HepG2 (cell line): Measurements from ENCODE around the gene SUOX. TPM values are rescaled to one million over a fixed set of nuclear protein-coding genes. Genes with fewer than 3 reads are reported as not detected.
A peak's percentile ranks its signal among the peaks of the same experiment; 100 is the strongest.

Experiments
- CEBPB ChIP-seq: IDR thresholded peaks from 2 replicates; pipeline ENCODE4 v1.6.1; 2011; ENCODE audit warnings: low read depth, low read length, improper control_type of control experiment, borderline replicate concordance
- ELF1 ChIP-seq: sonication (generic); formaldehyde crosslinking; IDR thresholded peaks from 2 replicates; pipeline ENCODE4 v1.4.0; 2020; ENCODE audit warnings: missing genetic modification reagents
- MAFG ChIP-seq: sonication (generic); formaldehyde crosslinking; IDR thresholded peaks from 2 replicates; pipeline ENCODE4 v1.5.1; 2020; ENCODE audit warnings: mild to moderate bottlenecking, missing genetic modification reagents
- MYC ChIP-seq: sonication (generic); formaldehyde crosslinking; IDR thresholded peaks from 2 replicates; pipeline ENCODE4 v1.9.0; 2021; ENCODE audit warnings: missing genetic modification reagents, borderline replicate concordance
- THYN1 ChIP-seq: sonication (generic); formaldehyde crosslinking; IDR thresholded peaks from 2 replicates; pipeline ENCODE4 v1.8.1; 2023; ENCODE audit warnings: low read depth, mild to moderate bottlenecking, moderate library complexity, missing genetic modification reagents, borderline replicate concordance
- ZNF224 ChIP-seq: sonication (generic); formaldehyde crosslinking; IDR thresholded peaks from 2 replicates; pipeline ENCODE4 v1.5.0; 2020; ENCODE audit warnings: mild to moderate bottlenecking, missing genetic modification reagents
- ZNF713 ChIP-seq: sonication (generic); formaldehyde crosslinking; IDR thresholded peaks from 2 replicates; pipeline ENCODE4 v1.4.0; 2020; ENCODE audit warnings: mild to moderate bottlenecking, missing genetic modification reagents
- polyA plus RNA-seq, 8 experiments: library from polyadenylated mRNA; depleted of rRNA in 3 of 8; stranded (reverse) in 7 of 8; unstranded in 1 of 8; fragments of >200 nt; fragmentation: Illumina TruSeq in 4 of 8; extraction: Trizol in 4 of 8; gene quantifications; 2 replicates each; pipeline versions ENCODE4 v1.2.1 to v1.2.3, GENCODE V29; 2011 to 2016; ENCODE audit warnings: low read depth in 4 of 8, missing spikeins in 1 of 8, mixed read lengths in 1 of 8; ENCODE audit not compliant: insufficient read depth in 1 of 8
- total RNA-seq, 5 experiments: library from RNA; depleted of rRNA; stranded (reverse); fragments of >200 nt; fragmentation: Illumina TruSeq; extraction: Trizol; gene quantifications; 2 replicates each; pipeline ENCODE4 v1.2.3, GENCODE V29; 2016; ENCODE audit warnings: low read depth in 1 of 5
- TF ChIP-seq, protein P1 (sequence below): sonication (generic); formaldehyde crosslinking; conservative IDR thresholded peaks from 2 replicates; pipeline ENCODE4 v1.8.0; 2022; ENCODE audit warnings: missing genetic modification reagents
- TF ChIP-seq, protein P2 (sequence below): sonication (generic); formaldehyde crosslinking; IDR thresholded peaks from 2 replicates; pipeline ENCODE4 v1.4.0; 2020; ENCODE audit warnings: mild to moderate bottlenecking, missing genetic modification reagents
- TF ChIP-seq, protein P3 (sequence below): sonication (generic); formaldehyde crosslinking; IDR thresholded peaks from 2 replicates; pipeline ENCODE4 v1.4.0; 2020; ENCODE audit warnings: missing genetic modification reagents, borderline replicate concordance
- TF ChIP-seq, protein P4 (sequence below): sonication (generic); formaldehyde crosslinking; IDR thresholded peaks from 2 replicates; pipeline ENCODE4 v1.4.0; 2020; ENCODE audit warnings: mild to moderate bottlenecking, missing genetic modification reagents
- TF ChIP-seq, protein P5 (sequence below): sonication (generic); formaldehyde crosslinking; IDR thresholded peaks from 2 replicates; pipeline ENCODE4 v1.4.0; 2020; ENCODE audit warnings: missing genetic modification reagents
- TF ChIP-seq, protein P6 (sequence below): sonication (generic); formaldehyde crosslinking; IDR thresholded peaks from 2 replicates; pipeline ENCODE4 v1.4.0; 2020; ENCODE audit warnings: missing genetic modification reagents, borderline replicate concordance
- TF ChIP-seq, protein P7 (sequence below): sonication (generic); formaldehyde crosslinking; IDR thresholded peaks from 2 replicates; pipeline ENCODE4 v1.5.0; 2020; ENCODE audit warnings: mild to moderate bottlenecking, missing genetic modification reagents

The SUOX gene
- total and polyA plus RNA-seq, 2 of the 13 experiments (the other 11 are each of a cell fraction or from before 2014, with no cell fraction given), result 23.9 to 25.9 TPM

DNA sequence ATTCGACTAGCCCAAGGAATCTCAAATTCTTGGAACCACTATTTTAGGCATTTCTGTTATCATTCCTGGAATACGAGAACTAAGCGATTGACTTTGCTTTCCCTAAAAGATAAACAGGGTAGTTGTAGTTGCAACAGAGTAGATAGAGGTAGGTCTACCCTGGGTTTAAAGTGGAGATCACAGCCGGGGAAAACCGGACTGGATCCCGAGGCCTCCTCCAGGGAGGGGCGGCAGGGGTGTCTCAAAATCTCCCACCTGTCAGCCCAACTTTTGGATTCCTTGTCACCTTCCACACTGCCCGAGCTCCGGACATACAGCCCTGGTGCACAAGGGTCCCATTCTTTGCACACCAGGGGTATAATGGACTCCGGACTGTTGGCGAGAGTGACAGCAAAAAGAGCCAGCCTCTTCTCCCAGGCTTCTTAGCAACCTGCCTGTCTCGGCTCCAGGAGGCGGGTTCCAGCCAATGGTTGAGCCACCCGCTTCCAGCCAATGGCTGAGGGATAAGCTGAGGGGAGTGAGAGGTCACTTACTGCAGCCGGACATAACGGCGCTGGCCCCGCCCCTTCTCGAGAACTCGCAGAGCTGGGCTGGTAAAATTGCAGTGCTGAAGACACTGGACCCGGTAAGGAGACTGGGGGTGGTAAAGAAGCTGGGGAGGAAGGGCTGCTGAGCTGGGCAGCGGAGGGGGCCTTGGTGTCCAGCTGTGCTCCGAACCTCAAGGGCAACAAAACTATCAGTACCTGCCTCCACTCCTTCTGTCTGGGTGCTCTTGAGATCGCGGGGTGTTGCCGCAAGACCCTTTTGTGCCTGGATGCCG lies at the start of gene SUOX (continued):
- TF ChIP-seq, protein P1, sequence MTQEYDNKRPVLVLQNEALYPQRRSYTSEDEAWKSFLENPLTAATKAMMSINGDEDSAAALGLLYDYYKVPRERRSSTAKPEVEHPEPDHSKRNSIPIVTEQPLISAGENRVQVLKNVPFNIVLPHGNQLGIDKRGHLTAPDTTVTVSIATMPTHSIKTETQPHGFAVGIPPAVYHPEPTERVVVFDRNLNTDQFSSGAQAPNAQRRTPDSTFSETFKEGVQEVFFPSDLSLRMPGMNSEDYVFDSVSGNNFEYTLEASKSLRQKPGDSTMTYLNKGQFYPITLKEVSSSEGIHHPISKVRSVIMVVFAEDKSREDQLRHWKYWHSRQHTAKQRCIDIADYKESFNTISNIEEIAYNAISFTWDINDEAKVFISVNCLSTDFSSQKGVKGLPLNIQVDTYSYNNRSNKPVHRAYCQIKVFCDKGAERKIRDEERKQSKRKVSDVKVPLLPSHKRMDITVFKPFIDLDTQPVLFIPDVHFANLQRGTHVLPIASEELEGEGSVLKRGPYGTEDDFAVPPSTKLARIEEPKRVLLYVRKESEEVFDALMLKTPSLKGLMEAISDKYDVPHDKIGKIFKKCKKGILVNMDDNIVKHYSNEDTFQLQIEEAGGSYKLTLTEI (CRISPR knock-in tag), result no peak
- no peak for TF ChIP-seq MAFG (CRISPR knock-in tag)
- TF ChIP-seq, protein P2, sequence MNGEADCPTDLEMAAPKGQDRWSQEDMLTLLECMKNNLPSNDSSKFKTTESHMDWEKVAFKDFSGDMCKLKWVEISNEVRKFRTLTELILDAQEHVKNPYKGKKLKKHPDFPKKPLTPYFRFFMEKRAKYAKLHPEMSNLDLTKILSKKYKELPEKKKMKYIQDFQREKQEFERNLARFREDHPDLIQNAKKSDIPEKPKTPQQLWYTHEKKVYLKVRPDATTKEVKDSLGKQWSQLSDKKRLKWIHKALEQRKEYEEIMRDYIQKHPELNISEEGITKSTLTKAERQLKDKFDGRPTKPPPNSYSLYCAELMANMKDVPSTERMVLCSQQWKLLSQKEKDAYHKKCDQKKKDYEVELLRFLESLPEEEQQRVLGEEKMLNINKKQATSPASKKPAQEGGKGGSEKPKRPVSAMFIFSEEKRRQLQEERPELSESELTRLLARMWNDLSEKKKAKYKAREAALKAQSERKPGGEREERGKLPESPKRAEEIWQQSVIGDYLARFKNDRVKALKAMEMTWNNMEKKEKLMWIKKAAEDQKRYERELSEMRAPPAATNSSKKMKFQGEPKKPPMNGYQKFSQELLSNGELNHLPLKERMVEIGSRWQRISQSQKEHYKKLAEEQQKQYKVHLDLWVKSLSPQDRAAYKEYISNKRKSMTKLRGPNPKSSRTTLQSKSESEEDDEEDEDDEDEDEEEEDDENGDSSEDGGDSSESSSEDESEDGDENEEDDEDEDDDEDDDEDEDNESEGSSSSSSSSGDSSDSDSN (CRISPR knock-in tag), result peak; percentile 42; the same call in 1 of the 2 replicates
- TF ChIP-seq, protein P3, sequence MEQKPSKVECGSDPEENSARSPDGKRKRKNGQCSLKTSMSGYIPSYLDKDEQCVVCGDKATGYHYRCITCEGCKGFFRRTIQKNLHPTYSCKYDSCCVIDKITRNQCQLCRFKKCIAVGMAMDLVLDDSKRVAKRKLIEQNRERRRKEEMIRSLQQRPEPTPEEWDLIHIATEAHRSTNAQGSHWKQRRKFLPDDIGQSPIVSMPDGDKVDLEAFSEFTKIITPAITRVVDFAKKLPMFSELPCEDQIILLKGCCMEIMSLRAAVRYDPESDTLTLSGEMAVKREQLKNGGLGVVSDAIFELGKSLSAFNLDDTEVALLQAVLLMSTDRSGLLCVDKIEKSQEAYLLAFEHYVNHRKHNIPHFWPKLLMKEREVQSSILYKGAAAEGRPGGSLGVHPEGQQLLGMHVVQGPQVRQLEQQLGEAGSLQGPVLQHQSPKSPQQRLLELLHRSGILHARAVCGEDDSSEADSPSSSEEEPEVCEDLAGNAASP (CRISPR knock-in tag), result peak; percentile 30; the same call in 1 of the 2 replicates
- no peak for TF ChIP-seq THYN1 (CRISPR knock-in tag)
- TF ChIP-seq, protein P4, sequence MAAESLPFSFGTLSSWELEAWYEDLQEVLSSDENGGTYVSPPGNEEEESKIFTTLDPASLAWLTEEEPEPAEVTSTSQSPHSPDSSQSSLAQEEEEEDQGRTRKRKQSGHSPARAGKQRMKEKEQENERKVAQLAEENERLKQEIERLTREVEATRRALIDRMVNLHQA (CRISPR knock-in tag), result no peak
- no peak for TF ChIP-seq ZNF713
- no peak for TF ChIP-seq CEBPB
- TF ChIP-seq, protein P5, sequence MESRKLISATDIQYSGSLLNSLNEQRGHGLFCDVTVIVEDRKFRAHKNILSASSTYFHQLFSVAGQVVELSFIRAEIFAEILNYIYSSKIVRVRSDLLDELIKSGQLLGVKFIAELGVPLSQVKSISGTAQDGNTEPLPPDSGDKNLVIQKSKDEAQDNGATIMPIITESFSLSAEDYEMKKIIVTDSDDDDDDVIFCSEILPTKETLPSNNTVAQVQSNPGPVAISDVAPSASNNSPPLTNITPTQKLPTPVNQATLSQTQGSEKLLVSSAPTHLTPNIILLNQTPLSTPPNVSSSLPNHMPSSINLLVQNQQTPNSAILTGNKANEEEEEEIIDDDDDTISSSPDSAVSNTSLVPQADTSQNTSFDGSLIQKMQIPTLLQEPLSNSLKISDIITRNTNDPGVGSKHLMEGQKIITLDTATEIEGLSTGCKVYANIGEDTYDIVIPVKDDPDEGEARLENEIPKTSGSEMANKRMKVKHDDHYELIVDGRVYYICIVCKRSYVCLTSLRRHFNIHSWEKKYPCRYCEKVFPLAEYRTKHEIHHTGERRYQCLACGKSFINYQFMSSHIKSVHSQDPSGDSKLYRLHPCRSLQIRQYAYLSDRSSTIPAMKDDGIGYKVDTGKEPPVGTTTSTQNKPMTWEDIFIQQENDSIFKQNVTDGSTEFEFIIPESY (CRISPR knock-in tag), result no peak
- TF ChIP-seq ZNF224 (CRISPR knock-in tag), result no peak
- TF ChIP-seq, protein P6, sequence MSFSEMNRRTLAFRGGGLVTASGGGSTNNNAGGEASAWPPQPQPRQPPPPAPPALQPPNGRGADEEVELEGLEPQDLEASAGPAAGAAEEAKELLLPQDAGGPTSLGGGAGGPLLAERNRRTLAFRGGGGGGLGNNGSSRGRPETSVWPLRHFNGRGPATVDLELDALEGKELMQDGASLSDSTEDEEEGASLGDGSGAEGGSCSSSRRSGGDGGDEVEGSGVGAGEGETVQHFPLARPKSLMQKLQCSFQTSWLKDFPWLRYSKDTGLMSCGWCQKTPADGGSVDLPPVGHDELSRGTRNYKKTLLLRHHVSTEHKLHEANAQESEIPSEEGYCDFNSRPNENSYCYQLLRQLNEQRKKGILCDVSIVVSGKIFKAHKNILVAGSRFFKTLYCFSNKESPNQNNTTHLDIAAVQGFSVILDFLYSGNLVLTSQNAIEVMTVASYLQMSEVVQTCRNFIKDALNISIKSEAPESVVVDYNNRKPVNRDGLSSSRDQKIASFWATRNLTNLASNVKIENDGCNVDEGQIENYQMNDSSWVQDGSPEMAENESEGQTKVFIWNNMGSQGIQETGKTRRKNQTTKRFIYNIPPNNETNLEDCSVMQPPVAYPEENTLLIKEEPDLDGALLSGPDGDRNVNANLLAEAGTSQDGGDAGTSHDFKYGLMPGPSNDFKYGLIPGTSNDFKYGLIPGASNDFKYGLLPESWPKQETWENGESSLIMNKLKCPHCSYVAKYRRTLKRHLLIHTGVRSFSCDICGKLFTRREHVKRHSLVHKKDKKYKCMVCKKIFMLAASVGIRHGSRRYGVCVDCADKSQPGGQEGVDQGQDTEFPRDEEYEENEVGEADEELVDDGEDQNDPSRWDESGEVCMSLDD (CRISPR knock-in tag), result no peak
- TF ChIP-seq ELF1 (CRISPR knock-in tag), result peak; percentile 28
- TF ChIP-seq, protein P7, sequence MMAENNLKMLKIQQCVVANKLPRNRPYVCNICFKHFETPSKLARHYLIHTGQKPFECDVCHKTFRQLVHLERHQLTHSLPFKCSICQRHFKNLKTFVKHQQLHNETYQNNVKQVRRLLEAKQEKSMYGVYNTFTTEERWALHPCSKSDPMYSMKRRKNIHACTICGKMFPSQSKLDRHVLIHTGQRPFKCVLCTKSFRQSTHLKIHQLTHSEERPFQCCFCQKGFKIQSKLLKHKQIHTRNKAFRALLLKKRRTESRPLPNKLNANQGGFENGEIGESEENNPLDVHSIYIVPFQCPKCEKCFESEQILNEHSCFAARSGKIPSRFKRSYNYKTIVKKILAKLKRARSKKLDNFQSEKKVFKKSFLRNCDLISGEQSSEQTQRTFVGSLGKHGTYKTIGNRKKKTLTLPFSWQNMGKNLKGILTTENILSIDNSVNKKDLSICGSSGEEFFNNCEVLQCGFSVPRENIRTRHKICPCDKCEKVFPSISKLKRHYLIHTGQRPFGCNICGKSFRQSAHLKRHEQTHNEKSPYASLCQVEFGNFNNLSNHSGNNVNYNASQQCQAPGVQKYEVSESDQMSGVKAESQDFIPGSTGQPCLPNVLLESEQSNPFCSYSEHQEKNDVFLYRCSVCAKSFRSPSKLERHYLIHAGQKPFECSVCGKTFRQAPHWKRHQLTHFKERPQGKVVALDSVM (CRISPR knock-in tag), result no peak; the same call in none of the 2 replicates
- peak; percentile 60; the same call in 1 of the 2 replicates for TF ChIP-seq MYC (CRISPR knock-in tag)
